ENCODE results near the gene NBAS. TPM values are rescaled to one million over a fixed set of nuclear protein-coding genes. Genes with fewer than 3 reads are reported as not detected.

The NBAS gene
- total and polyA plus RNA-seq, 2 experiments from 2014 or later: 21.2 to 51.8 TPM

DNA sequence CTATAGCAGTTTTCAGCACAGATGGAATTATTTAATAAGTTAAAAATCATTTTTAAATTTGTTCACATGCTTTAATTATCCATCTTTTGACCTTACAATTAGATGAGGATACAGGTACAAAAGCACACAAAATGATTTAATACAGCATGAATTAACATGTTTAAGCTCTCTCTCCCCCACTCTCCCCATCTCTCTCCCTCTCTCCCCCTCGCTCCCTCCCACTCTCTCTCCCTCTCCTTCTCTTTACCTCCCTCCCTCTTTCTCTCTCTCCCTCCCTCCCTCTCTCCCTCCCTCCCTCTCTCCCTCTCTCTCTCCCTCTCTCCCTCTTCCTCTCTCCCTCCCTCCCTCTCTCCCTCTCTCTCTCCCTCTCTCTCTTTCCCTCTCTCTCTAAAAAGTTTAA is 7.6 kb downstream of the NBAS start:
- no peak overlapping the region for H2AFZ ChIP-seq
- no peak overlapping the region for H3K4me3 ChIP-seq
- no peak overlapping the region for H3K4me2 ChIP-seq (ENCODE audit: unreplicated experiment)
- WGBS, 2 experiments (ENCODE audit: low coverage in 1 of 2, low lambda C conversion rate in 2 of 2, missing lambda C conversion rate in 2 of 2): 72 to 91% methylated on average over 1 of the region's 1 CpG
- H3K4me1 ChIP-seq (ENCODE audit: insufficient read depth): no peaks in the 10 kb centered on the region
- H3K9ac ChIP-seq: no peak overlapping the region
- H3K9me2 ChIP-seq (ENCODE audit: insufficient read depth): no peaks in the 10 kb centered on the region
- no peaks in the 10 kb centered on the region for H3F3A ChIP-seq (ENCODE audit: insufficient read depth)
- in situ Hi-C loops (cut with MboI): no loop called here
- peaks cover 57% of the 10 kb centered on the region for H3K79me2 ChIP-seq (ENCODE audit: insufficient read depth)
- H4K20me1 ChIP-seq (ENCODE audit: insufficient read depth): 0 out of 2 replicates have a peak, but pooled peaks cover 3% of the 10 kb centered on the region
- H3K27ac ChIP-seq: no peak overlapping the region
- no peaks in the 10 kb centered on the region for H3K27me3 ChIP-seq (replicated peaks; ENCODE audit: insufficient read depth)
- DNase-seq: no peak
- peaks cover 25% of the 10 kb centered on the region for H3K36me3 ChIP-seq (ENCODE audit: low read depth)
- H3K9me3 ChIP-seq (ENCODE audit: low read depth): no peaks in the 10 kb centered on the region
- no peak for TF ChIP-seq EZH2 (IDR thresholded peaks at IDR 0.05; ENCODE audit: insufficient read depth, poor library complexity, severe bottlenecking)
- TF ChIP-seq EZH2phosphoT487 (IDR thresholded peaks at IDR 0.05; ENCODE audit: insufficient read depth, low read depth): no peak

DNA sequence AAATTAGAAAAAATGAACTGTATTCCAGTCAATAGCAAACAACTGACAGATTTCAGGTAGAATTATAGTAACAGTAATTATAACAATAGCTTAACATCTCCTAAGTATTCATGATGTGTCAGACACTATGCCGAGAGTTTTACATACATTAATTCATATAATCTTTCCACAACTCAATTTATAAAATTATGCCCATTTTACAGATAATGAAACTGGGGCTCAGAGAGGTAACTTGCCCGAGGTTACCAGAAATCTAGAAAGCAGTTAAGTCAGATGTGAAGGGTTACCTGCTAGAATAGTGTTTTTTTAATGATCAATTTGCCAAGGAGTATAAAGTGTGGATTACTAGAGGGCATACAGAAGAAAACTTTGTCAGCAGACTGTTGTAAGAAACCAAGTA is 12.2 kb downstream of the NBAS start:
- no peak overlapping the region for H3K9ac ChIP-seq
- H3K9me2 ChIP-seq (ENCODE audit: insufficient read depth): no peaks in the 10 kb centered on the region
- 93 to 94% methylated on average over 2 of the region's 2 CpGs for WGBS, 2 experiments (ENCODE audit: low coverage in 1 of 2, low lambda C conversion rate in 2 of 2, missing lambda C conversion rate in 2 of 2)
- no peak overlapping the region for H3K27ac ChIP-seq
- no peak overlapping the region for H3K4me3 ChIP-seq
- TF ChIP-seq EZH2phosphoT487 (IDR thresholded peaks at IDR 0.05; ENCODE audit: insufficient read depth, low read depth) (no peak), EZH2 (IDR thresholded peaks at IDR 0.05; ENCODE audit: insufficient read depth, poor library complexity, severe bottlenecking) (no peak)
- H4K20me1 ChIP-seq (ENCODE audit: insufficient read depth): no peaks in the 10 kb centered on the region
- H3K4me1 ChIP-seq (ENCODE audit: insufficient read depth): no peaks in the 10 kb centered on the region
- H2AFZ ChIP-seq: no peak overlapping the region
- H3K4me2 ChIP-seq (ENCODE audit: unreplicated experiment): no peak overlapping the region
- H3K36me3 ChIP-seq (ENCODE audit: low read depth): peaks cover 25% of the 10 kb centered on the region
- H3K79me2 ChIP-seq (ENCODE audit: insufficient read depth): peaks cover 31% of the 10 kb centered on the region
- H3K27me3 ChIP-seq (replicated peaks; ENCODE audit: insufficient read depth): no peaks in the 10 kb centered on the region
- no peaks in the 10 kb centered on the region for H3K9me3 ChIP-seq (ENCODE audit: low read depth)
- in situ Hi-C loops (cut with MboI): no loop called here
- no peak for DNase-seq
- no peaks in the 10 kb centered on the region for H3F3A ChIP-seq (ENCODE audit: insufficient read depth)

DNA sequence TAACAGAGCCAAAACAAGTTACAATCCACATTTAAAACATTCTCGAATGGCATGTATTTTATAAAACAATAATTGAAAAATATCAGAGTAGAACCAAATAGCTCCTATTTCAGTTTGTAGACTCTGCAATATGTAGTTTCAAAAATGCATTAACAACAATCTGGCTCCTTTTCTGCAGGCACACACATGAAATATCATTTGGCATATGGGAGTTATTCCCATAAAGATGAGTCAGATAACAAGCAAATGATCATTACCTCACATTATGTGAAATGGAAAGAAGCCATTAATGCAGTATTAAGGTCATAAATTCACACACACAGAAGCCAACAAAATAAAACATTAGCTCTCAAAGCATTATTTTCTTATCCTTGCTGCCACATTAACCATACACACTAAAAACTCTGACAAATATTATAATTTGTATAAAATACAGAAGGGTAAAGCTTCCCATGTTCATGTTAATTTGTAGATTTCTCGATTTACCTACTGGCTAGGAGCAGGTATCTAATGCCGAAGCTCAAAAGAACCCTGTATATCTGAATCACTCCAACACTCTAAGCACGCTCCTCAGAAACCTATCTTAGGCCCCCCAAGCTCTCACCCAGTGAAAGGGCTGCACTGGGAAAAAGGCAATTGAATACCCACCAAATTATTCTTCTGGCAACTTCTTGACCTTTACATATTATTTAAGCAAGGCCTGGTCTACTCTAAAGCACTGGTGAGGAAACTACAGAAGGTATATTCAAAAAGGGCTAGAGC is 13.8 kb downstream of the NBAS start:
- Histone ChIP-seq H3K27me3 (replicated peaks; ENCODE audit: insufficient read depth) (no peaks in the 10 kb centered on the region), H2AFZ (no peak overlapping the region), H3K79me2 (ENCODE audit: insufficient read depth) (peaks cover 34% of the 10 kb centered on the region), H3K9me2 (ENCODE audit: insufficient read depth) (no peaks in the 10 kb centered on the region), H3K4me2 (ENCODE audit: unreplicated experiment) (no peak overlapping the region), H3K36me3 (ENCODE audit: low read depth) (peaks cover 17% of the 10 kb centered on the region), H3K9ac (no peak overlapping the region), H4K20me1 (ENCODE audit: insufficient read depth) (no peaks in the 10 kb centered on the region), H3K4me3 (no peak overlapping the region), H3K9me3 (ENCODE audit: low read depth) (no peaks in the 10 kb centered on the region), H3K27ac (no peak overlapping the region), H3K4me1 (ENCODE audit: insufficient read depth) (no peaks in the 10 kb centered on the region), H3F3A (ENCODE audit: insufficient read depth) (no peaks in the 10 kb centered on the region)
- DNase-seq: peak; percentile 24
- in situ Hi-C loops (cut with MboI): no loop called here
- TF ChIP-seq EZH2 (IDR thresholded peaks at IDR 0.05; ENCODE audit: insufficient read depth, poor library complexity, severe bottlenecking): no peak
- no peak for TF ChIP-seq EZH2phosphoT487 (IDR thresholded peaks at IDR 0.05; ENCODE audit: insufficient read depth, low read depth)
- 95 to 96% methylated on average over 4 of the region's 4 CpGs for WGBS, 2 experiments (ENCODE audit: low coverage in 1 of 2, low lambda C conversion rate in 2 of 2, missing lambda C conversion rate in 2 of 2)

DNA sequence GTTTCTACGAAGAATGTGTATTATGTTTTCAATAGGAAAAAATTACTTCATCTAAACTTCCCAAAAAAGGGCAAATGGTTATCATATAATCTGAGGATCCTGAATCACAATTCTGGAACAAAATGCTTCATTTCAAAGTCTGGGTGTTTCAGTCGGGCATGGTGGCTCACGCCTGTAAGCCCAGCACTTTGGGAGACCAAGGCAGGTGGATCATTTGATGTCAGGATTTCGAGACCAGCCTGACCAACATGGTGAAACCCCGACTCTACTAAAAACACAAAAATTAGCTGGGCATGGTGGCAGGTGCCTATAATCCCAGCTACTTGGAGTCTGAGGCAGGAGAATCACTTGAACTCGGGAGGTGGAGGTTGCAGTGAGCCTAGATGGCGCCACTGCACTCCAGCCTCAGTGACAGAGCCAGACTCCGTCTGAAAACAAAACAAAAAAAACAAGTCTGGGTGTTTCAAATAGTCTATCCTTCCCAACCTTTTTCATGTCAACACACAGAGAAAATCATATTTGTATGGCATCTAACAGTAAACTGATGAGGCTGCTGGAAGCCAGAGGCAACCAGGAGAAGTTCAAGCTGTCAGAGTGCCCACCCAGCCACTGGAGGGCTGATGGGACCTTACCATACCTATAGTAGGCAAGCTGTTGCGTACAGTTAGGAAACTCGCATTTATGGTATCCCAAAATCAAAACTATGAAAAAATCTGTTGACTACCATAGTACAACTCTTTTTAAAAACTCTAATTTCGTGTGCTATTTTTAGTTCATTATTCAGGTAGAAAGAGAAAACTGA is 14.6 kb downstream of the NBAS start:
- in situ Hi-C loops (cut with MboI): no loop called here
- Histone ChIP-seq H3K4me2 (ENCODE audit: unreplicated experiment) (no peak overlapping the region), H3F3A (ENCODE audit: insufficient read depth) (no peaks in the 10 kb centered on the region), H3K27me3 (replicated peaks; ENCODE audit: insufficient read depth) (no peaks in the 10 kb centered on the region), H3K36me3 (ENCODE audit: low read depth) (peaks cover 11% of the 10 kb centered on the region), H3K9ac (no peak overlapping the region), H4K20me1 (ENCODE audit: insufficient read depth) (no peaks in the 10 kb centered on the region), H3K9me3 (ENCODE audit: low read depth) (no peaks in the 10 kb centered on the region), H2AFZ (no peak overlapping the region), H3K27ac (no peak overlapping the region), H3K4me3 (no peak overlapping the region), H3K79me2 (ENCODE audit: insufficient read depth) (peaks cover 34% of the 10 kb centered on the region), H3K9me2 (ENCODE audit: insufficient read depth) (no peaks in the 10 kb centered on the region), H3K4me1 (ENCODE audit: insufficient read depth) (no peaks in the 10 kb centered on the region)
- 89 to 90% methylated on average over 11 of the region's 11 CpGs for WGBS, 2 experiments (ENCODE audit: low coverage in 1 of 2, low lambda C conversion rate in 2 of 2, missing lambda C conversion rate in 2 of 2)
- TF ChIP-seq EZH2phosphoT487 (IDR thresholded peaks at IDR 0.05; ENCODE audit: insufficient read depth, low read depth) (no peak), EZH2 (IDR thresholded peaks at IDR 0.05; ENCODE audit: insufficient read depth, poor library complexity, severe bottlenecking) (no peak)
- DNase-seq: no peak

Data from GM23248 (cell line).